Measurements from ENCODE around the gene SRRM1. TPM values are rescaled to one million over a fixed set of nuclear protein-coding genes. Genes with fewer than 3 reads are reported as not detected.
"Not testable (repeated sequence)": the region's sequence is repeated elsewhere in the genome, so short reads cannot be mapped to it uniquely, and the experiment has no call there.

The SRRM1 gene
- polyA plus RNA-seq, 1 donor (not counting 4 experiments of a cell fraction or from before 2014, with no cell fraction given), result 56.1 TPM

GRCh38 chr1:24664507-24665033, 21.5 kb downstream of the SRRM1 start:
- Histone ChIP-seq H4K20me1 (ENCODE audit: control insufficient read depth, extremely low read depth, insufficient read depth, low read length) (no peaks in the 10 kb centered on the region), H3K27me3 (ENCODE audit: control insufficient read depth, extremely low read depth, insufficient read depth, low read length) (no peaks in the 10 kb centered on the region), H3K4me2 (ENCODE audit: control insufficient read depth, extremely low read depth, insufficient read depth, low read depth, low read length) (no peak overlapping the region), H3K27ac (ENCODE audit: control insufficient read depth, insufficient read depth, low read length) (no peak overlapping the region), H3K36me3 (ENCODE audit: control insufficient read depth in 2 of 2, extremely low read depth in 1 of 2, insufficient read depth in 2 of 2, low read length in 2 of 2) (peaks cover 27 to 32% of the 10 kb centered on the region in 2 experiments), H2AFZ (ENCODE audit: control insufficient read depth, low read length) (no peak overlapping the region), H3K4me3 (ENCODE audit: control insufficient read depth in 2 of 3, extremely low read depth in 1 of 3, insufficient read depth in 2 of 3, low read depth in 1 of 3, low read length in 3 of 3) (no peak overlapping the region), H3K4me1 (ENCODE audit: control insufficient read depth, extremely low read depth, insufficient read depth, low read length) (no peaks in the 10 kb centered on the region), H3K9me3 (ENCODE audit: control insufficient read depth, low read depth, low read length) (no peaks in the 10 kb centered on the region), H3K79me2 (ENCODE audit: control insufficient read depth, insufficient read depth, low read length) (peaks cover 15% of the 10 kb centered on the region), H3K9ac (ENCODE audit: control insufficient read depth, extremely low read depth, insufficient read depth, low read length) (no peak overlapping the region), H3K9me1 (ENCODE audit: control insufficient read depth, extremely low read depth, insufficient read depth, low read length) (no peaks in the 10 kb centered on the region)
- no peak for DNase-seq (ENCODE audit: low read depth, low spot score)
- TF ChIP-seq EZH2 (IDR thresholded peaks at IDR 0.05; ENCODE audit: low read length), result no peak
- TF ChIP-seq, protein P1, sequence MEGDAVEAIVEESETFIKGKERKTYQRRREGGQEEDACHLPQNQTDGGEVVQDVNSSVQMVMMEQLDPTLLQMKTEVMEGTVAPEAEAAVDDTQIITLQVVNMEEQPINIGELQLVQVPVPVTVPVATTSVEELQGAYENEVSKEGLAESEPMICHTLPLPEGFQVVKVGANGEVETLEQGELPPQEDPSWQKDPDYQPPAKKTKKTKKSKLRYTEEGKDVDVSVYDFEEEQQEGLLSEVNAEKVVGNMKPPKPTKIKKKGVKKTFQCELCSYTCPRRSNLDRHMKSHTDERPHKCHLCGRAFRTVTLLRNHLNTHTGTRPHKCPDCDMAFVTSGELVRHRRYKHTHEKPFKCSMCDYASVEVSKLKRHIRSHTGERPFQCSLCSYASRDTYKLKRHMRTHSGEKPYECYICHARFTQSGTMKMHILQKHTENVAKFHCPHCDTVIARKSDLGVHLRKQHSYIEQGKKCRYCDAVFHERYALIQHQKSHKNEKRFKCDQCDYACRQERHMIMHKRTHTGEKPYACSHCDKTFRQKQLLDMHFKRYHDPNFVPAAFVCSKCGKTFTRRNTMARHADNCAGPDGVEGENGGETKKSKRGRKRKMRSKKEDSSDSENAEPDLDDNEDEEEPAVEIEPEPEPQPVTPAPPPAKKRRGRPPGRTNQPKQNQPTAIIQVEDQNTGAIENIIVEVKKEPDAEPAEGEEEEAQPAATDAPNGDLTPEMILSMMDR (optimal IDR thresholded peaks at IDR 0.05 in 1 of 3, IDR thresholded peaks at IDR 0.05 in 1 of 3, conservative IDR thresholded peaks at IDR 0.05 in 1 of 3; ENCODE audit: extremely low read depth in 1 of 3, insufficient read depth in 2 of 3, low read length in 3 of 3), result no peak
- dilution Hi-C loops (cut with MboI; ENCODE audit: extremely low pct_ligation_motif_present, low sequenced_read_pairs), result no loop called here
- FAIRE-seq, result no peak

DNA sequence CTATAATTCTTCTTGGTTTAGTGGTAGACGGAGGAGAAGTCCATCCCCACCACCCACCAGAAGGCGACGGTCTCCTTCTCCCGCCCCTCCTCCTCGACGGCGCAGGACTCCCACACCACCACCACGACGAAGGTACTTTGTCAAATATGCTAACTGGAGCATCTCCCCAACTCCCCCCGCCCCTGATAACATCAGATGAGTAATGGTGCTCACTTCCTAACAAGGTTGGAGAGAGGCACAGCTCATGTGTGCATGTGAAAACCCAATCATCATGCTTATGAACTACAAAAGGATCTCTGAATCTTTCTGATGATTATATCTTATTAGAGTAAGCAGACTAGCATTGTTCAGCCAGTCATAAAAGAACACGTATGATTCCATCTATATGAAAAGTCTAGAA, 23.7 kb downstream of the SRRM1 start:
- H3K4me3 ChIP-seq (ENCODE audit: control insufficient read depth in 2 of 3, extremely low read depth in 1 of 3, insufficient read depth in 2 of 3, low read depth in 1 of 3, low read length in 3 of 3), result no peak overlapping the region
- peaks cover 30 to 49% of the 10 kb centered on the region in 2 experiments for H3K36me3 ChIP-seq (ENCODE audit: control insufficient read depth in 2 of 2, extremely low read depth in 1 of 2, insufficient read depth in 2 of 2, low read length in 2 of 2)
- H4K20me1 ChIP-seq (ENCODE audit: control insufficient read depth, extremely low read depth, insufficient read depth, low read length), result no peaks in the 10 kb centered on the region
- no peak for FAIRE-seq
- no peak overlapping the region for H3K27ac ChIP-seq (ENCODE audit: control insufficient read depth, insufficient read depth, low read length)
- H3K4me1 ChIP-seq (ENCODE audit: control insufficient read depth, extremely low read depth, insufficient read depth, low read length), result no peaks in the 10 kb centered on the region
- dilution Hi-C loops (cut with MboI; ENCODE audit: extremely low pct_ligation_motif_present, low sequenced_read_pairs), result no loop called here
- peaks cover 8% of the 10 kb centered on the region for H3K79me2 ChIP-seq (ENCODE audit: control insufficient read depth, insufficient read depth, low read length)
- no peak overlapping the region for H2AFZ ChIP-seq (ENCODE audit: control insufficient read depth, low read length)
- TF ChIP-seq, protein P1 (optimal IDR thresholded peaks at IDR 0.05 in 1 of 3, IDR thresholded peaks at IDR 0.05 in 1 of 3, conservative IDR thresholded peaks at IDR 0.05 in 1 of 3; ENCODE audit: extremely low read depth in 1 of 3, insufficient read depth in 2 of 3, low read length in 3 of 3), result no peak
- TF ChIP-seq EZH2 (IDR thresholded peaks at IDR 0.05; ENCODE audit: low read length), result no peak
- no peaks in the 10 kb centered on the region for H3K9me1 ChIP-seq (ENCODE audit: control insufficient read depth, extremely low read depth, insufficient read depth, low read length)
- no peak overlapping the region for H3K9ac ChIP-seq (ENCODE audit: control insufficient read depth, extremely low read depth, insufficient read depth, low read length)
- H3K27me3 ChIP-seq (ENCODE audit: control insufficient read depth, extremely low read depth, insufficient read depth, low read length), result no peaks in the 10 kb centered on the region
- no peak overlapping the region for H3K4me2 ChIP-seq (ENCODE audit: control insufficient read depth, extremely low read depth, insufficient read depth, low read depth, low read length)
- no peak for DNase-seq (ENCODE audit: low read depth, low spot score)
- no peaks in the 10 kb centered on the region for H3K9me3 ChIP-seq (ENCODE audit: control insufficient read depth, low read depth, low read length)

DNA sequence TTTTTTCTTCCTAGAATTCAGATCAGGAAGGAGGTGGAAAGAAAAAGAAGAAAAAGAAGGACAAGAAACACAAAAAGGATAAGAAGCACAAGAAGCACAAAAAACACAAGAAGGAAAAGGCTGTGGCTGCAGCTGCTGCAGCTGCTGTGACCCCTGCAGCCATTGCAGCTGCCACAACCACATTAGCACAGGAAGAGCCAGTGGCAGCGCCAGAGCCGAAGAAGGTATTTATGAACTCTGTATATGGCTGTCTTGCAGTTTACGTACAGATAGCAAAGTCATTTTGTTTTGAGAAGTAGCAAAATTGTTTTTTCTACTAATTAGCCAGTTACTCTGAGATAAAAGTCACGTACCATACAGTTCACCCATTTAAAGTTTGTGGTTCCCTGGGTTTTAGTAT, 28.3 kb downstream of the SRRM1 start:
- FAIRE-seq; H3K9me1 ChIP-seq (ENCODE audit: control insufficient read depth, extremely low read depth, insufficient read depth, low read length); H3K4me3 ChIP-seq (ENCODE audit: control insufficient read depth in 2 of 3, extremely low read depth in 1 of 3, insufficient read depth in 2 of 3, low read depth in 1 of 3, low read length in 3 of 3); H4K20me1 ChIP-seq (ENCODE audit: control insufficient read depth, extremely low read depth, insufficient read depth, low read length); H2AFZ ChIP-seq (ENCODE audit: control insufficient read depth, low read length); H3K27ac ChIP-seq (ENCODE audit: control insufficient read depth, insufficient read depth, low read length); H3K4me2 ChIP-seq (ENCODE audit: control insufficient read depth, extremely low read depth, insufficient read depth, low read depth, low read length); DNase-seq (ENCODE audit: low read depth, low spot score); dilution Hi-C loops (cut with MboI; ENCODE audit: extremely low pct_ligation_motif_present, low sequenced_read_pairs); H3K27me3 ChIP-seq (ENCODE audit: control insufficient read depth, extremely low read depth, insufficient read depth, low read length); H3K79me2 ChIP-seq (ENCODE audit: control insufficient read depth, insufficient read depth, low read length); H3K9me3 ChIP-seq (ENCODE audit: control insufficient read depth, low read depth, low read length); H3K9ac ChIP-seq (ENCODE audit: control insufficient read depth, extremely low read depth, insufficient read depth, low read length): not testable (repeated sequence)
- H3K4me1 ChIP-seq (ENCODE audit: control insufficient read depth, extremely low read depth, insufficient read depth, low read length), result peaks cover 10% of the 10 kb centered on the region
- H3K36me3 ChIP-seq (ENCODE audit: control insufficient read depth in 2 of 2, extremely low read depth in 1 of 2, insufficient read depth in 2 of 2, low read length in 2 of 2), result peaks cover 29 to 41% of the 10 kb centered on the region in 2 experiments

DNA sequence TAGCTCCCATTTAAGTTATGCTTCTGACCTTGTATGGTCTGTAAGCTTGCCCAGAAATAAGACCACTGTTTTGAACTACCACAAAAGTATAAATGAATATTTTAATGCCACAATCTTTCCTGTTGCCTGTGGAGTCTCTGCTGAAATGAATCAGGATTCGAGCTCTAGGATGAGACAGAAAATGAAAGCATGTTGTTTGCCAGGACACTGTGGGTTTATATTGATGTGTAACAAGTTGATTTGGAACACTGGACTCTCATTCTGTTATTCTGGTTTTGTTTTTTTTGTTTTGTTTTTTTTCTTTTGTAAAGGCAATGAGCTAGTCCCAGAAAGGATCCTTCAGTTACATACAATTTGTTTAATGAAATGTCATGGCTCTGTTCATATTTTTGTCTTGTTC, 29.6 kb downstream of the SRRM1 start:
- H3K9me3 ChIP-seq (ENCODE audit: control insufficient read depth, low read depth, low read length); H2AFZ ChIP-seq (ENCODE audit: control insufficient read depth, low read length); DNase-seq (ENCODE audit: low read depth, low spot score); dilution Hi-C loops (cut with MboI; ENCODE audit: extremely low pct_ligation_motif_present, low sequenced_read_pairs); H3K79me2 ChIP-seq (ENCODE audit: control insufficient read depth, insufficient read depth, low read length); H3K27ac ChIP-seq (ENCODE audit: control insufficient read depth, insufficient read depth, low read length); FAIRE-seq; H3K4me3 ChIP-seq (ENCODE audit: control insufficient read depth in 2 of 3, extremely low read depth in 1 of 3, insufficient read depth in 2 of 3, low read depth in 1 of 3, low read length in 3 of 3); H3K9ac ChIP-seq (ENCODE audit: control insufficient read depth, extremely low read depth, insufficient read depth, low read length); H4K20me1 ChIP-seq (ENCODE audit: control insufficient read depth, extremely low read depth, insufficient read depth, low read length); H3K4me2 ChIP-seq (ENCODE audit: control insufficient read depth, extremely low read depth, insufficient read depth, low read depth, low read length); H3K9me1 ChIP-seq (ENCODE audit: control insufficient read depth, extremely low read depth, insufficient read depth, low read length); H3K27me3 ChIP-seq (ENCODE audit: control insufficient read depth, extremely low read depth, insufficient read depth, low read length): not testable (repeated sequence)
- Histone ChIP-seq H3K36me3 (ENCODE audit: control insufficient read depth in 2 of 2, extremely low read depth in 1 of 2, insufficient read depth in 2 of 2, low read length in 2 of 2) (peaks cover 23 to 38% of the 10 kb centered on the region in 2 experiments), H3K4me1 (ENCODE audit: control insufficient read depth, extremely low read depth, insufficient read depth, low read length) (peaks cover 12% of the 10 kb centered on the region)
